ENCODE measurements around the gene RAMP1. TPM values are rescaled to one million over a fixed set of nuclear protein-coding genes. Genes with fewer than 3 reads are reported as not detected.

RAMP1 gene
- 100 to 1,000 TPM in 2 of 4 donors, 10 to 100 TPM in 2; 61.6 to 155 (median 88.0) TPM for polyA plus RNA-seq
- long read RNA-seq, donor 1: 0 reads
- long read RNA-seq, donor 2, transcript RAMP1-201 (3 exons, 910 nt): major isoform, 14 of 16 reads
- long read RNA-seq, donor 2, partial matches to known transcripts: 0 of 16 reads
- long read RNA-seq, donor 2, other reads (novel, unspliced or antisense): 0 of 16 reads
- long read RNA-seq, donor 3, transcript RAMP1-201 (3 exons, 910 nt): major isoform, 32 of 47 reads
- long read RNA-seq, donor 3, transcript RAMP1-202 (3 exons, 650 nt): minor isoform, 5 of 47 reads
- long read RNA-seq, donor 3, partial matches to known transcripts: 9 of 47 reads
- long read RNA-seq, donor 3, other reads (novel, unspliced or antisense): 0 of 47 reads
- long read RNA-seq, donor 4, partial matches to known transcripts: 0 of 1 reads
- long read RNA-seq, donor 4, other reads (novel, unspliced or antisense): 0 of 1 reads
- long read RNA-seq, donor 5, transcript RAMP1-201 (3 exons, 910 nt): major isoform, 11 of 24 reads
- long read RNA-seq, donor 5, partial matches to known transcripts: 11 of 24 reads
- long read RNA-seq, donor 5, other reads (novel, unspliced or antisense): 0 of 24 reads
- long read RNA-seq, donor 6, transcript RAMP1-201 (3 exons, 910 nt): major isoform, 45 of 61 reads
- long read RNA-seq, donor 6, partial matches to known transcripts: 9 of 61 reads
- long read RNA-seq, donor 6, other reads (novel, unspliced or antisense): 0 of 61 reads
- long read RNA-seq, donor 7: 0 reads
- long read RNA-seq, donor 8, partial matches to known transcripts: 0 of 2 reads
- long read RNA-seq, donor 8, other reads (novel, unspliced or antisense): 0 of 2 reads
- long read RNA-seq, donor 9, transcript RAMP1-201 (3 exons, 910 nt): major isoform, 8 of 9 reads
- long read RNA-seq, donor 9, partial matches to known transcripts: 0 of 9 reads
- long read RNA-seq, donor 9, other reads (novel, unspliced or antisense): 0 of 9 reads
- long read RNA-seq, donor 10, transcript RAMP1-201 (3 exons, 910 nt): major isoform, 30 of 40 reads
- long read RNA-seq, donor 10, partial matches to known transcripts: 7 of 40 reads
- long read RNA-seq, donor 10, other reads (novel, unspliced or antisense): 0 of 40 reads

DNA sequence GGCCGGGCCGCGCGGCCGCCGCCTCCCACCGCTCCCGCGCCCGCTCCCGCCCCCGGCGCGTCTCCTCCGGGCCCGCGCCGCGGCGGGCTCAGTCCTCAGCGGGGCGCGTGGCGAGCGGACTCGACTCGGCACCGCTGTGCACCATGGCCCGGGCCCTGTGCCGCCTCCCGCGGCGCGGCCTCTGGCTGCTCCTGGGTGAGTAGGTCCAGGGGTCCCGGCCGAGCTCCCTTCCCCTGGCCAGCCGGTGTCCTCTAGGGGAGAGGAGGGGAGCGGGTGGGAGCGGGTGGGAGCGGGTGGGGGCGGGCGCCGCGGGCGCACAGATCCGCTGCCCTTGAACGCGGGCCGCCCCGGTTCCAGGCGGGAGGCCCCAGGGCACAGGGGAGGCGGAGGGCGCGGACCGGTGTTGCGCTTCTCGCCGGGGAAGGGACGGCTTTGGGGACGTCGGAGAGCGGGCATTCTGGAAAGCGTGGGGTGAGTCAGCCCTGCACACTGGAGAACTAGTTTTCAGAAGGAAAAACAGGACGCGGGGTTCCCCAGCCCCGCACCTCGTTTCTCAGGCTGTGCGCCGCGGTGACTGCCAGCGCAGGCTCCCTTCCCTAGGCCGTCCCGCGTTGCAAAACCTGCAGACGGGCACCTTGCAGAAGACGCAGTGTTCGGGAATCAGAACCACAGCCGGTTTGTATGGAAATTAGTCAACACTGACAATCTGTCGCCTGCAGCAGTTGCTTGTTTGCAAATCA, at the start of gene RAMP1:
Gene RAMP1, plus strand, starts transcription at position 91 of the 740 bp plus-strand sequence. Its CDS starts 53 bp downstream, at position 144.
- DNase-seq (peak; percentile 37 to 69), FAIRE-seq (no peak)
- H3K4me3 ChIP-seq (ENCODE audit: low read depth in 1 of 3, low read length in 3 of 3): peak within 1 kb of the TSS in 2 of 3 donors; percentile 56 to 70
- H3K27me3 ChIP-seq (ENCODE audit: control insufficient read depth in 3 of 3, insufficient read depth in 3 of 3, low read length in 3 of 3): peaks cover 0 to 3% (median 0%) of the 10 kb centered on the region in 3 donors
- peaks cover 7 to 37% (median 8%) of the 10 kb centered on the region in 3 donors for H3K4me1 ChIP-seq (ENCODE audit: control insufficient read depth in 3 of 3, insufficient read depth in 2 of 3, low read depth in 1 of 3, low read length in 2 of 3)
- H3K27ac ChIP-seq (ENCODE audit: low read depth in 1 of 3, low read length in 2 of 3): peak within 1 kb of the TSS; percentile 67 to 84 (median 81)
- H3K9me3 ChIP-seq (ENCODE audit: control insufficient read depth in 2 of 2, insufficient read depth in 1 of 2, low read depth in 1 of 2, low read length in 1 of 2): no peaks in the 10 kb centered on the region
- peaks cover 0 to 22% (median 0%) of the 10 kb centered on the region in 3 donors for H3K36me3 ChIP-seq (ENCODE audit: control insufficient read depth in 3 of 3, insufficient read depth in 2 of 3, low read depth in 1 of 3, low read length in 3 of 3)
- 2 to 4% (median 3%) methylated on average over 20 to 79 of the region's 79 CpGs for WGBS, 3 donors

DNA sequence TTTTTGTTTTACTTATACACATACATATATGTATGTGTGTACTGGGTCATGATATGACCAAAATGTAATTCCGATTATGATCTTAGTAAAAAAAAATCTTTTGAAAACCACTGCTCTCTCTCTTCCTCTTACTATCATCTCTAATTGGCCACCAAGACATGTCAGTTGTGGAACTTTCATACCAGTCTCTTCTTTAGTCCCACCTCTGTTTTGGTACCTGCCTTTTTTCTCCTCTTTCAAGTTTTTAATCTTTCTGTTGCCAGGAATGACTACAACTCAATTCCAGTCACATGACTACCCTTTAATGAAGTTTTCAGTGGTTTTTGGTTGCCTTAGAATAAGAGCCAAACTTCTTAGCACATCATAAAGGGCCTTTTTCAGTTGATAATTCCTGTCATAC, 43.8 kb upstream of the RAMP1 start:
- no peaks in the 10 kb centered on the region for H3K27me3 ChIP-seq (ENCODE audit: control insufficient read depth in 3 of 3, insufficient read depth in 3 of 3, low read length in 3 of 3)
- no peaks in the 10 kb centered on the region for H3K9me3 ChIP-seq (ENCODE audit: control insufficient read depth in 2 of 2, insufficient read depth in 1 of 2, low read depth in 1 of 2, low read length in 1 of 2)
- FAIRE-seq (no peak), DNase-seq (no peak)
- WGBS, 3 donors: 65 to 81% (median 78%) methylated on average over 1 of the region's 1 CpG
- H3K27ac ChIP-seq (ENCODE audit: low read depth in 1 of 3, low read length in 2 of 3): no peak overlapping the region
- H3K4me3 ChIP-seq (ENCODE audit: low read depth in 1 of 3, low read length in 3 of 3): no peak overlapping the region
- H3K36me3 ChIP-seq (ENCODE audit: control insufficient read depth in 3 of 3, insufficient read depth in 2 of 3, low read depth in 1 of 3, low read length in 3 of 3): no peaks in the 10 kb centered on the region
- no peaks in the 10 kb centered on the region for H3K4me1 ChIP-seq (ENCODE audit: control insufficient read depth in 3 of 3, insufficient read depth in 2 of 3, low read depth in 1 of 3, low read length in 2 of 3)

DNA sequence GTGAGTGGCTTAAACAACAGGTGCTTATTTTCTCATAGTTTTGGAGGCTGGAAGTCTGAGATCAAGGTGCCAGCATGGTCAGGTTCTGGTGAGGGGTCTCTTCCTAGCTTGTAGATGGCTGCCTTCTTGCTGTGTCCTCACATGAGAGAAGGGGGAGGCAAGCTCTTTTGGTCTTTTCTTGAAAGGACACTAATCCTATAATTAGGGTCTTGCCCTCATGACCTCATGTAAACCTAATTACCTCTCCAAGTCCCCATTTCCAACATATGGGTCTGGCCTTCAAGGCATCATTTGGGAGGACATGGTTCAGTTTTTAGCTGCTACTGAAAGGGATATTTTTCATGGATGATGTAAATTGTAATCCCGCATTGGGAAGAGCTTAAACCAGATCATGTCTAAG, 42.9 kb upstream of the RAMP1 start:
- WGBS, 3 donors: 92 to 100% (median 94%) methylated on average over 1 of the region's 1 CpG
- Histone ChIP-seq H3K36me3 (ENCODE audit: control insufficient read depth in 3 of 3, insufficient read depth in 2 of 3, low read depth in 1 of 3, low read length in 3 of 3) (no peaks in the 10 kb centered on the region), H3K27me3 (ENCODE audit: control insufficient read depth in 3 of 3, insufficient read depth in 3 of 3, low read length in 3 of 3) (no peaks in the 10 kb centered on the region), H3K9me3 (ENCODE audit: control insufficient read depth in 2 of 2, insufficient read depth in 1 of 2, low read depth in 1 of 2, low read length in 1 of 2) (no peaks in the 10 kb centered on the region), H3K27ac (ENCODE audit: low read depth in 1 of 3, low read length in 2 of 3) (no peak overlapping the region), H3K4me3 (ENCODE audit: low read depth in 1 of 3, low read length in 3 of 3) (no peak overlapping the region), H3K4me1 (ENCODE audit: control insufficient read depth in 3 of 3, insufficient read depth in 2 of 3, low read depth in 1 of 3, low read length in 2 of 3) (no peaks in the 10 kb centered on the region)
- DNase-seq: no peak
- no peak for FAIRE-seq

DNA sequence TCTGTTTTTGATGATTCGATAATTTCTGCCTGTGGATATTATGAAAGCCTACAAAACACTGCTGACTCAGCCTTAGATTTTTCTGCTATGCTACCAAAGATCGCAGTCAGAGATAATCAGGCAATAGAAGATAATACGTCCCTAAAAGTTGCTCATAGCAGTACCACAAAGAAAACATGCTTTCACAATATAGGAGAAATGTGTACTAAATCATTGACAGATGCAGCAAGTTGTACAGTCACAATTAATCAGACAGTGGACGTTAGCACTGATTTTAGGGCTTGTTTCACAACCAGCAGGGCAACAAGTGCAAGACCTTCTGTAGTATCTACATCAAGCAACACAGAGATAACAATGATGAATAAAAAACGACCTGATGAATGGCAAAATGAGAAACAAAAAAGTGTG, 41.4 kb upstream of the RAMP1 start:
- no peaks in the 10 kb centered on the region for H3K4me1 ChIP-seq (ENCODE audit: control insufficient read depth in 3 of 3, insufficient read depth in 2 of 3, low read depth in 1 of 3, low read length in 2 of 3)
- H3K27me3 ChIP-seq (ENCODE audit: control insufficient read depth in 3 of 3, insufficient read depth in 3 of 3, low read length in 3 of 3): no peaks in the 10 kb centered on the region
- H3K9me3 ChIP-seq (ENCODE audit: control insufficient read depth in 2 of 2, insufficient read depth in 1 of 2, low read depth in 1 of 2, low read length in 1 of 2): no peaks in the 10 kb centered on the region
- H3K27ac ChIP-seq (ENCODE audit: low read depth in 1 of 3, low read length in 2 of 3): no peak overlapping the region
- peak in 1 of 2 donors; percentile 35 for DNase-seq
- no peak overlapping the region for H3K4me3 ChIP-seq (ENCODE audit: low read depth in 1 of 3, low read length in 3 of 3)
- 40 to 53% (median 50%) methylated on average over 5 of the region's 5 CpGs for WGBS, 3 donors
- FAIRE-seq: no peak
- no peaks in the 10 kb centered on the region for H3K36me3 ChIP-seq (ENCODE audit: control insufficient read depth in 3 of 3, insufficient read depth in 2 of 3, low read depth in 1 of 3, low read length in 3 of 3)

DNA sequence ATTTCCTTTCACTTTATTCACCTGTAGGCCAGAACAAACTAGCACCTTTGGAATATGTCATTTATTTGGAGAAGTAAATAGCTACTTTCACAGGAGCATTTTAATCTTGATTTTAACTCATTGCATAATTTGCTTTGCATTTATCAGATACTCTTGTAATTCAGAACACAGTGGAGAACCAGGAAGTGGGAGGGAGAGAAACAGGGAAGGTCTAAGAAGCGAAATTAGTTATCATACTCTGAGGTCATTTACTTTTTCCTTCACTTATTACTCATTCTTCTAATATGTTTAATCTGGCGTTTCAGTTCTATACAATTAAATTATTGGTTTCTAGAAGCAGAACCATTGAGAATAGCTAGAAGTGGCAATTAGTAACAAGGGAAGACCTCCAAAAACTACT, 40.2 kb upstream of the RAMP1 start:
- H3K9me3 ChIP-seq (ENCODE audit: control insufficient read depth in 2 of 2, insufficient read depth in 1 of 2, low read depth in 1 of 2, low read length in 1 of 2): no peaks in the 10 kb centered on the region
- no peak overlapping the region for H3K4me3 ChIP-seq (ENCODE audit: low read depth in 1 of 3, low read length in 3 of 3)
- H3K36me3 ChIP-seq (ENCODE audit: control insufficient read depth in 3 of 3, insufficient read depth in 2 of 3, low read depth in 1 of 3, low read length in 3 of 3): no peaks in the 10 kb centered on the region
- no peaks in the 10 kb centered on the region for H3K27me3 ChIP-seq (ENCODE audit: control insufficient read depth in 3 of 3, insufficient read depth in 3 of 3, low read length in 3 of 3)
- DNase-seq (peak; percentile 14 to 49), FAIRE-seq (no peak)
- WGBS, 3 donors: 13 to 39% (median 23%) methylated on average over 2 of the region's 2 CpGs
- no peak overlapping the region for H3K27ac ChIP-seq (ENCODE audit: low read depth in 1 of 3, low read length in 2 of 3)
- no peaks in the 10 kb centered on the region for H3K4me1 ChIP-seq (ENCODE audit: control insufficient read depth in 3 of 3, insufficient read depth in 2 of 3, low read depth in 1 of 3, low read length in 2 of 3)

DNA sequence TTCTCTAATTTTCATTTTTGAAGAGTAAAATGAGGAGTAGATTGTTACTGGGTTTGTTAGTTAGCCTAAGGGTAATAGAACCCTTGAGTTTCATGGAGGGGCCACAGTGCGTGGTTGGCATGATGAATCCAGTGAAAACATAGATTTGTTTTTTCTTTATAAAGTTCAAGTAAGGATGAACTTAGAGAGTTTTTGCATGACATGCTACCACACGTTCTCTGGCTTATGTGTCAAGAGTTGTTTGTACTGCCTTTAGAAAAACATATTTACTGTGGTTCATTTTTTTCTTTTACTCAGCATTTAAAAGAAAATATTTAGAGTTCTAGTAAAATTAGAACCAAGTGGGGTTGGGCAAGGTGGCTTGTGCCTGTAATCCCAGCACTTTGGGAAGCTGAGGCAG, 39.0 kb upstream of the RAMP1 start:
- 90 to 94% (median 91%) methylated on average over 2 of the region's 2 CpGs for WGBS, 3 donors

DNA sequence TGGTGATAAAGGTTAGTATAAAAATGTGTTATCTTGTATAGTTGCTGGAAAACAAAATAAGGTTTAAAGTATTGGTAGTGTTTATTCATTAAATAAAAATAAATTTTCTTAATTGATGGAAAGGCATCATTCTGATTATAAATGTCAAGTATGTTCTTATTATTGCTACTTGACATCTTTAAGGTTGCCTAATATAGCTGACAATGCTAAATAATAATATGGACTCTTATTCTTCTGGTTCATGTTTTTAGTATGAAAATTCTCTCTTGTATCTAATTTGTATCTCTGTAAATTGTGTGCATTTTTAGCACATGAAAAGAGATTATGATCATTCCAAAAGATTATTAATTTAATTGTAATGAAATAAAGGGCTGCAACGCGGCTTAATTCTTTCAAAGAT, 35.9 kb upstream of the RAMP1 start:
- Histone ChIP-seq H3K9me3 (ENCODE audit: control insufficient read depth in 2 of 2, insufficient read depth in 1 of 2, low read depth in 1 of 2, low read length in 1 of 2) (no peaks in the 10 kb centered on the region), H3K27me3 (ENCODE audit: control insufficient read depth in 3 of 3, insufficient read depth in 3 of 3, low read length in 3 of 3) (no peaks in the 10 kb centered on the region), H3K4me3 (ENCODE audit: low read depth in 1 of 3, low read length in 3 of 3) (no peak overlapping the region), H3K36me3 (ENCODE audit: control insufficient read depth in 3 of 3, insufficient read depth in 2 of 3, low read depth in 1 of 3, low read length in 3 of 3) (no peaks in the 10 kb centered on the region), H3K4me1 (ENCODE audit: control insufficient read depth in 3 of 3, insufficient read depth in 2 of 3, low read depth in 1 of 3, low read length in 2 of 3) (no peaks in the 10 kb centered on the region), H3K27ac (ENCODE audit: low read depth in 1 of 3, low read length in 2 of 3) (no peak overlapping the region)
- DNase-seq (no peak), FAIRE-seq (no peak)
- 94 to 99% (median 99%) methylated on average over 2 of the region's 2 CpGs for WGBS, 3 donors

More for the DNA sequence above, 39.0 kb upstream of the RAMP1 start:
- H3K27ac ChIP-seq (ENCODE audit: low read depth in 1 of 3, low read length in 2 of 3): no peak overlapping the region
- no peak overlapping the region for H3K4me3 ChIP-seq (ENCODE audit: low read depth in 1 of 3, low read length in 3 of 3)
- FAIRE-seq: no peak
- no peak for DNase-seq
- no peaks in the 10 kb centered on the region for H3K9me3 ChIP-seq (ENCODE audit: control insufficient read depth in 2 of 2, insufficient read depth in 1 of 2, low read depth in 1 of 2, low read length in 1 of 2)
- H3K27me3 ChIP-seq (ENCODE audit: control insufficient read depth in 3 of 3, insufficient read depth in 3 of 3, low read length in 3 of 3): no peaks in the 10 kb centered on the region
- H3K4me1 ChIP-seq (ENCODE audit: control insufficient read depth in 3 of 3, insufficient read depth in 2 of 3, low read depth in 1 of 3, low read length in 2 of 3): no peaks in the 10 kb centered on the region
- H3K36me3 ChIP-seq (ENCODE audit: control insufficient read depth in 3 of 3, insufficient read depth in 2 of 3, low read depth in 1 of 3, low read length in 3 of 3): no peaks in the 10 kb centered on the region

Data from small intestine (tissue), 16 donors.